OCI-LY7 (cell line): Measurements from ENCODE around the gene PLPPR5.

Source experiments
- EZH2phosphoT487 ChIP-seq: fragments of 200-600 bp; sonication (generic); IDR thresholded peaks from 2 replicates; pipeline ENCODE4 v1.6.1; 2018; ENCODE audit warnings: low read depth, borderline replicate concordance, mild to moderate bottlenecking, mixed run types, antibody characterized with exemption, low read length, moderate library complexity, mixed read lengths
- TF ChIP-seq, protein P1 (sequence below): fragments of 200-600 bp; sonication (generic); conservative IDR thresholded peaks from 2 replicates; pipeline ENCODE4 v1.5.1; 2014; ENCODE audit warnings: mild to moderate bottlenecking, antibody characterized with exemption, low read length, moderate library complexity, mixed read lengths

DNA sequence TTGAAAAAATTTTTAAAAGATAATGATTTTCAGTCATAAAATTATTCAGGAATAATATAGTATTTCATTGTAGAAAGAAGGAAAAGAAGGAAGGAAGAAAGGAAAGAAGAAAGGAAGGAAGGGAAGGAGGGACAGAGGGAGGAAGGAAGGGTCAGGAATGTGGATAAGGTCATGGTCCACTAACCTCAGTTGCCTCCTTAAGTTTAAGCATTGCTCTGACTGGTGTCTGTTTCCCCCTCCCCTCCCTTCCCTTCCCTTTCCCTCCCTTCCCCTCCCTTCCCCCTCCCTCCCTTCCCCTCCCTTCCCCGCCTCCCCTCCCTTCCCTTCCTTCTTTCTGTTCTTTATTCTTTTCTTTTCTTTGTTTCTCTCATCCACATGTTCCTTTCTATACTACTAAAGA is 95.7 kb downstream of the PLPPR5 start:
- TF ChIP-seq, protein P1, sequence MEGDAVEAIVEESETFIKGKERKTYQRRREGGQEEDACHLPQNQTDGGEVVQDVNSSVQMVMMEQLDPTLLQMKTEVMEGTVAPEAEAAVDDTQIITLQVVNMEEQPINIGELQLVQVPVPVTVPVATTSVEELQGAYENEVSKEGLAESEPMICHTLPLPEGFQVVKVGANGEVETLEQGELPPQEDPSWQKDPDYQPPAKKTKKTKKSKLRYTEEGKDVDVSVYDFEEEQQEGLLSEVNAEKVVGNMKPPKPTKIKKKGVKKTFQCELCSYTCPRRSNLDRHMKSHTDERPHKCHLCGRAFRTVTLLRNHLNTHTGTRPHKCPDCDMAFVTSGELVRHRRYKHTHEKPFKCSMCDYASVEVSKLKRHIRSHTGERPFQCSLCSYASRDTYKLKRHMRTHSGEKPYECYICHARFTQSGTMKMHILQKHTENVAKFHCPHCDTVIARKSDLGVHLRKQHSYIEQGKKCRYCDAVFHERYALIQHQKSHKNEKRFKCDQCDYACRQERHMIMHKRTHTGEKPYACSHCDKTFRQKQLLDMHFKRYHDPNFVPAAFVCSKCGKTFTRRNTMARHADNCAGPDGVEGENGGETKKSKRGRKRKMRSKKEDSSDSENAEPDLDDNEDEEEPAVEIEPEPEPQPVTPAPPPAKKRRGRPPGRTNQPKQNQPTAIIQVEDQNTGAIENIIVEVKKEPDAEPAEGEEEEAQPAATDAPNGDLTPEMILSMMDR = no peak
- TF ChIP-seq EZH2phosphoT487 = no peak
